Measurements from ENCODE around the gene UNC119B. TPM values are rescaled to one million over a fixed set of nuclear protein-coding genes. Genes with fewer than 3 reads are reported as not detected.

The UNC119B gene
- total and polyA plus RNA-seq, 2 experiments from 2014 or later = 9.9 to 51.3 TPM

- H3K36me3 Mint-ChIP-seq (ENCODE audit: low read depth) = no peaks in the 10 kb centered on the region; the same call in 2 of the 3 replicates
- H3K27ac ChIP-seq (ENCODE audit: low read depth) = no peak overlapping the region
- peak overlapping the region; percentile 99 for H3K4me3 ChIP-seq
Measured at GRCh38 chr12:120685522-120685921, 24.7 kb upstream of the UNC119B start.

More at GRCh38 chr12:120685522-120685921, 24.7 kb upstream of the UNC119B start:
- Histone ChIP-seq H3K4me2 (peak overlapping the region; percentile 95), H3K27me3 (ENCODE audit: insufficient read depth) (no peaks in the 10 kb centered on the region), H3K36me3 (ENCODE audit: insufficient read depth) (no peaks in the 10 kb centered on the region), H3F3A (replicated peaks; ENCODE audit: low read depth) (peaks cover 3% of the 10 kb centered on the region; the same call in 1 of the 2 replicates), H2AFZ (peak overlapping the region; percentile 63), H3K79me2 (replicated peaks; ENCODE audit: insufficient read depth) (peaks cover 33% of the 10 kb centered on the region), H4K20me1 (replicated peaks; ENCODE audit: insufficient read depth) (peaks cover 22% of the 10 kb centered on the region; the same call in 1 of the 2 replicates), H3K4me1 (ENCODE audit: insufficient read depth) (peaks cover 24% of the 10 kb centered on the region), H3K9me2 (ENCODE audit: insufficient read depth) (no peaks in the 10 kb centered on the region)
- H3K4me1 Mint-ChIP-seq = peaks cover 24% of the 10 kb centered on the region
- no peaks in the 10 kb centered on the region for H3K9me3 Mint-ChIP-seq
- H3K27ac Mint-ChIP-seq = no peak overlapping the region
- H3K27me3 Mint-ChIP-seq (ENCODE audit: insufficient read depth, low read depth, poor library complexity) = peaks cover 2% of the 10 kb centered on the region
- DNase-seq (ENCODE audit: low spot score) = no peak
- H3K4me3 Mint-ChIP-seq = peak overlapping the region; percentile 84
- no peak for ATAC-seq
- no peak for TF ChIP-seq NANOG (IDR thresholded peaks at IDR 0.05; ENCODE audit: borderline replicate concordance)
- TF ChIP-seq REST (IDR thresholded peaks at IDR 0.05; ENCODE audit: unreplicated experiment) = no peak
- TF ChIP-seq EZH2 (IDR thresholded peaks at IDR 0.05; ENCODE audit: low read depth, unreplicated experiment) = no peak
- no peak for TF ChIP-seq CTCF (conservative IDR thresholded peaks at IDR 0.05; ENCODE audit: low read depth in 2 of 2)
- TF ChIP-seq ZNF331 (CRISPR knock-in tag; IDR thresholded peaks at IDR 0.05; ENCODE audit: low read depth) = no peak
- no peak for TF ChIP-seq ETS1 (IDR thresholded peaks at IDR 0.05)
- TF ChIP-seq ZNF462 (CRISPR knock-in tag; IDR thresholded peaks at IDR 0.05) = no peak
- no peak for TF ChIP-seq JUNB (IDR thresholded peaks at IDR 0.05; ENCODE audit: unreplicated experiment)
- no peak for TF ChIP-seq STAT1 (IDR thresholded peaks at IDR 0.05; ENCODE audit: unreplicated experiment)
- no peak for TF ChIP-seq CREB1 (CRISPR knock-in tag; IDR thresholded peaks at IDR 0.05; ENCODE audit: low read depth)
- no peak for TF ChIP-seq EZH2phosphoT487 (IDR thresholded peaks at IDR 0.05; ENCODE audit: unreplicated experiment)
- TF ChIP-seq ZNF114 (CRISPR knock-in tag; IDR thresholded peaks at IDR 0.05) = no peak
- TF ChIP-seq POLR2AphosphoS5 (IDR thresholded peaks at IDR 0.05; ENCODE audit: low read depth) = no peak
